ENCODE data around the gene CKLF.

CKLF gene

GRCh38 chr16:66574081-66574480 is 21.7 kb downstream of the CKLF start:
- no CpG with 5 or more reads among the region's 1 CpG for WGBS (ENCODE audit: insufficient coverage, insufficient read length)
- no peak overlapping the region for H3K27ac ChIP-seq (ENCODE audit: low read length)
- H3K4me3 ChIP-seq (ENCODE audit: low read length), result no peak overlapping the region
- no peaks in the 10 kb centered on the region for H3K9me3 ChIP-seq (ENCODE audit: control insufficient read depth, insufficient read depth, low read length)
- peaks cover 17% of the 10 kb centered on the region for H3K27me3 ChIP-seq (ENCODE audit: control insufficient read depth, insufficient read depth, low read length)
- no peaks in the 10 kb centered on the region for H3K36me3 ChIP-seq (ENCODE audit: control insufficient read depth, insufficient read depth, low read length)
- no peaks in the 10 kb centered on the region for H3K4me1 ChIP-seq (ENCODE audit: control insufficient read depth, insufficient read depth, low read length)
- no peak for DNase-seq (ENCODE audit: low read depth, low spot score)

- H3K4me1 ChIP-seq (ENCODE audit: control insufficient read depth, insufficient read depth, low read length), result no peaks in the 10 kb centered on the region
- no peak for DNase-seq (ENCODE audit: low read depth, low spot score)
These were observed 22.2 kb downstream of the CKLF start for GRCh38 chr16:66574531-66574930.

GRCh38 chr16:66575060-66575459 is 22.7 kb downstream of the CKLF start:
- Histone ChIP-seq H3K36me3 (ENCODE audit: control insufficient read depth, insufficient read depth, low read length) (no peaks in the 10 kb centered on the region), H3K4me1 (ENCODE audit: control insufficient read depth, insufficient read depth, low read length) (no peaks in the 10 kb centered on the region), H3K27me3 (ENCODE audit: control insufficient read depth, insufficient read depth, low read length) (peaks cover 26% of the 10 kb centered on the region), H3K4me3 (ENCODE audit: low read length) (no peak overlapping the region), H3K9me3 (ENCODE audit: control insufficient read depth, insufficient read depth, low read length) (no peaks in the 10 kb centered on the region), H3K27ac (ENCODE audit: low read length) (no peak overlapping the region)
- no CpG with 5 or more reads among the region's 3 CpGs for WGBS (ENCODE audit: insufficient coverage, insufficient read length)
- DNase-seq (ENCODE audit: low read depth, low spot score), result no peak

More at GRCh38 chr16:66574531-66574930, 22.2 kb downstream of the CKLF start:
- Histone ChIP-seq H3K4me3 (ENCODE audit: low read length) (no peak overlapping the region), H3K27me3 (ENCODE audit: control insufficient read depth, insufficient read depth, low read length) (peaks cover 22% of the 10 kb centered on the region), H3K36me3 (ENCODE audit: control insufficient read depth, insufficient read depth, low read length) (no peaks in the 10 kb centered on the region), H3K27ac (ENCODE audit: low read length) (no peak overlapping the region), H3K9me3 (ENCODE audit: control insufficient read depth, insufficient read depth, low read length) (no peaks in the 10 kb centered on the region)
- no CpG with 5 or more reads among the region's 3 CpGs for WGBS (ENCODE audit: insufficient coverage, insufficient read length)

DNA sequence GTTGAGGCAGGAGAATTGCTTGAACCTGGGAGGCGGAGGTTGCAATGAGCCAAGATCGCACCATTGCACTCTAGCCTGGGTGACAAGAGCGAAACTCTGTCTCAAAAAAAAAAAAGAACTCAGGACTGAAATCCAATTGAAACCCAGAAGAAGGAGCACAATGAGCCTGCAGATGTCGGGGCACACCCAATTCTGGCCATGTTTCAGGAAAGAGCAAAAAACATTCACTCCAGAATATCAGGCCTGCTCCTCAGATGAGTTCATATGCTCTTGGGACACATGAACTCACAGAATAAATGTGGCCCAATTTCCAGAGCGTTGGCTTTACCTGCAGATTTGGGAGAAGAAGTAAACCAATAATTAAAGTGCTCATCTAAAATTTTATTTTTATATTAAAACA is 23.9 kb downstream of the CKLF start:
- peaks cover 2% of the 10 kb centered on the region; the same call in 1 of the 2 replicates for H3K4me1 ChIP-seq (ENCODE audit: control insufficient read depth, insufficient read depth, low read length)
- no peak overlapping the region for H3K27ac ChIP-seq (ENCODE audit: low read length)
- no CpG with 5 or more reads among the region's 5 CpGs for WGBS (ENCODE audit: insufficient coverage, insufficient read length)
- no peak overlapping the region for H3K4me3 ChIP-seq (ENCODE audit: low read length)
- H3K27me3 ChIP-seq (ENCODE audit: control insufficient read depth, insufficient read depth, low read length), result peaks cover 27% of the 10 kb centered on the region
- H3K36me3 ChIP-seq (ENCODE audit: control insufficient read depth, insufficient read depth, low read length), result no peaks in the 10 kb centered on the region
- no peaks in the 10 kb centered on the region for H3K9me3 ChIP-seq (ENCODE audit: control insufficient read depth, insufficient read depth, low read length)
- no peak for DNase-seq (ENCODE audit: low read depth, low spot score)

DNA sequence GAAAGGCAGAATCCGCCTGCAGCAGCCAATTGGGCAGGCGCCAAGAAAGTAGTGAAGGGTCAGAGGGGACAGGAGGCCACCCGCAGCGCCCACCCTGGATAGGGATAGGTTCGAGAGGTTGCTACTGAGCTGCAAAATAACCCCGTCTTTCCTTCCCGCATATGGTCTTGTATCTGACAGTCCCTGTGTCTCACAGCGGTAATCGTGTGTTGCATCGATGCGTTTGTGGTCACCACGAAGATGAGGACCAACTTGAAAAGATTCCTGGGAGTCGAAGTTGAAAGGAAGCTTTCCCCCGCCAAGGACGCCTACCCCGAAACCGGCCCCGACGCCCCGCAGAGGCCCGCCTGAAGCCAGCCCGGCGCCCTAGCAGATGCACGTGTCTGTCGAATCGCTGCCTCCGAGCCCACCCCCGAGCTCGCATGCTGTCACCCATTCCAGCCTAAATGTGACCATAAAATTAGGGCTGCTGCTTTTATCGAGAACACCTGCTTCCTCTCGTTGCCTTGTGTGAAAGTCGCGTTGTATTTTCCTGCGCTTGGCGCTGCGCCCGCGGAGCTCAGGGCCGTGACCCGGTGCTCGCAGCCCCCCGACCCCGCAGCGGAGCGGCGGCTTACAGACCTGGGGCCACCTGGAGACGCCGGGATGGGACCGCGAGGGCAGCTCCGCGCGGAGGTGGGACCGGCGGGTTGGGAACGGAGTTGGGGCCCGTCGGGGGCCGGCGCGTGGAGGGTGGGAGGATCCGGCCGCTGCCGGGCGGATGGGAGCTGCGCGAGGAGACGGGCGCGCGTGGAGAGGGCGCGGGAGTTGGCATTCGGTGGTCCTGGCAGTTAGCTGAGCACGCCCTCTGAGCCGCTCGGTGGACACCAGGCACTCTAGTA is 26.5 kb downstream of the CKLF start, which contains the start of gene CMTM2:
TSS of gene CMTM2 (plus strand) at position 813 of the 881 bp plus-strand sequence. CDS start 145 bp downstream, outside the sequence.
- H3K27me3 ChIP-seq (ENCODE audit: control insufficient read depth, insufficient read depth, low read length), result peaks cover 27% of the 10 kb centered on the region
- DNase-seq (ENCODE audit: low read depth, low spot score), result no peak
- no peaks in the 10 kb centered on the region for H3K36me3 ChIP-seq (ENCODE audit: control insufficient read depth, insufficient read depth, low read length)
- H3K4me1 ChIP-seq (ENCODE audit: control insufficient read depth, insufficient read depth, low read length), result peaks cover 2% of the 10 kb centered on the region; the same call in 1 of the 2 replicates
- no peaks in the 10 kb centered on the region for H3K9me3 ChIP-seq (ENCODE audit: control insufficient read depth, insufficient read depth, low read length)
- H3K4me3 ChIP-seq (ENCODE audit: low read length), result peak within 1 kb of the TSS; percentile 25; the same call in 1 of the 2 replicates
- no CpG with 5 or more reads among the region's 77 CpGs for WGBS (ENCODE audit: insufficient coverage, insufficient read length)
- no peak within 1 kb of the TSS for H3K27ac ChIP-seq (ENCODE audit: low read length)

DNA sequence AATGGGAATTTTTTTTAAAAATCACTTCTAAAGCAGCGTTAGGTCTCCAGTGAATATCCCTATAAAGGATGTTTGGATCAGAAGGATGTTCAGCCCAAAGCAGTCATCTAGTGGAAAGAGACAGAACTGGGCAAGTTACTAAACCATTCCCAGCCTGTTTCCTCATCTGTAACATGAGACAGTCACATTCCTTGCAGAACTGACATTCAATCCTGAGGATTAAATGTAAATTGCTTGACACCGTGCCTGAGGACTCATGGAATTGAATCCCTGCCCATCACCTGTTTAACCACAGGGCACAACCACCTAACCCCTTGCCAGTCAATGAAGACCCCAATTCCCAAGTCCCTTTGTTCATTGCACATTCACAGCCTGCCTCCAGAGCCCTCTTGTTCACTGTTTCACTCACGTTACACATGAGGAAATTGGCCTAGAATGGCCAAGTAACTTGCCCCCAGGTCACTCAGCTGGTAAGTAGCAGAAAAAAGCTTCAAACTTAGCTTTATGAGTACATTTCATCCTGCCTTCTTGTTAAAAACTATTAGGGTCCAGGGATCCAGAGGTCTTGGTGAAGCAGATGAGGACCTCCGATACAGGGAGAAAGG is 28.3 kb downstream of the CKLF start:
- Histone ChIP-seq H3K4me1 (ENCODE audit: control insufficient read depth, insufficient read depth, low read length) (peaks cover 2% of the 10 kb centered on the region; the same call in 1 of the 2 replicates), H3K4me3 (ENCODE audit: low read length) (no peak overlapping the region), H3K27me3 (ENCODE audit: control insufficient read depth, insufficient read depth, low read length) (peaks cover 27% of the 10 kb centered on the region), H3K36me3 (ENCODE audit: control insufficient read depth, insufficient read depth, low read length) (no peaks in the 10 kb centered on the region), H3K9me3 (ENCODE audit: control insufficient read depth, insufficient read depth, low read length) (no peaks in the 10 kb centered on the region), H3K27ac (ENCODE audit: low read length) (no peak overlapping the region)
- WGBS (ENCODE audit: insufficient coverage, insufficient read length), result no CpG with 5 or more reads among the region's 4 CpGs
- no peak for DNase-seq (ENCODE audit: low read depth, low spot score)

DNA sequence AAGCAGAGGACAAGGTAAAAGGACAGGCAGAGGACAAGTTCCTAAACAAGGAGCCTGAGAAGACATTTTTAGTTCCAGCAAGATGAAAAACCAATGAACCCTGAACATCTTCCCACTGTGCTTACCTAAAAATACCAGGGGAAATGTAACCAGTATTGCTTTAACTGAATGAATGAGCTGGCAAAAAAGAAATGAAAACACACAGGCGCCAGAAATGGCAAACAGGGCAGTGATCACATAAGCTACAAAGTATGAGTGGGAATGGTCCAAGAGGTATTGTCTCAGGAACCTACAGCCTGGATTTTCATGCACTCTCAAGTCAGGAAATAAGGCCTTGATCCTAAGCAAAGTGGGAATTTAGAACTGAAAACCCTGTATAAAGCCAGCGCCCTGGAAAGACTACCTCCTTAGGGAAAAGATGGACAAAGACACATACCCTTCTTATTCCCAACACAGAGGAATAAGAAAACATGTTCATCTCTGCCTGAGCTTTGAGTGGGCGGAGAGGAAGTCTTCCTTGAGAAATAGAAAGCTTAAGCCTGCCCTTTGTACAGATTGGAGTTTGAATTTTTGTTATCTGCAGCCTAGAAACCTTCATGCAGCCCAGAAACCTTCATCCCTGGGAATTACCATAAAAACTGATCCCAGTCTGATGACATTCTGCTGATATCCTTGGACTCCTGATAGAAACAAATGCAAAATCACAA is 29.0 kb downstream of the CKLF start:
- peaks cover 2% of the 10 kb centered on the region; the same call in 1 of the 2 replicates for H3K4me1 ChIP-seq (ENCODE audit: control insufficient read depth, insufficient read depth, low read length)
- no peak overlapping the region for H3K27ac ChIP-seq (ENCODE audit: low read length)
- H3K4me3 ChIP-seq (ENCODE audit: low read length), result no peak overlapping the region
- WGBS (ENCODE audit: insufficient coverage, insufficient read length), result no CpG with 5 or more reads among the region's 3 CpGs
- no peaks in the 10 kb centered on the region for H3K36me3 ChIP-seq (ENCODE audit: control insufficient read depth, insufficient read depth, low read length)
- H3K27me3 ChIP-seq (ENCODE audit: control insufficient read depth, insufficient read depth, low read length), result peaks cover 27% of the 10 kb centered on the region
- H3K9me3 ChIP-seq (ENCODE audit: control insufficient read depth, insufficient read depth, low read length), result no peaks in the 10 kb centered on the region
- no peak for DNase-seq (ENCODE audit: low read depth, low spot score)

GRCh38 chr16:66585481-66586239 is 33.3 kb downstream of the CKLF start:
- no peaks in the 10 kb centered on the region for H3K36me3 ChIP-seq (ENCODE audit: control insufficient read depth, insufficient read depth, low read length)
- no peaks in the 10 kb centered on the region for H3K27me3 ChIP-seq (ENCODE audit: control insufficient read depth, insufficient read depth, low read length)
- no CpG with 5 or more reads among the region's 10 CpGs for WGBS (ENCODE audit: insufficient coverage, insufficient read length)
- no peak overlapping the region for H3K27ac ChIP-seq (ENCODE audit: low read length)
- peaks cover 2% of the 10 kb centered on the region; the same call in 1 of the 2 replicates for H3K4me1 ChIP-seq (ENCODE audit: control insufficient read depth, insufficient read depth, low read length)
- DNase-seq (ENCODE audit: low read depth, low spot score), result no peak
- no peak overlapping the region for H3K4me3 ChIP-seq (ENCODE audit: low read length)
- H3K9me3 ChIP-seq (ENCODE audit: control insufficient read depth, insufficient read depth, low read length), result no peaks in the 10 kb centered on the region

- Histone ChIP-seq H3K27ac (ENCODE audit: low read length) (no peak overlapping the region), H3K4me1 (ENCODE audit: control insufficient read depth, insufficient read depth, low read length) (no peaks in the 10 kb centered on the region), H3K36me3 (ENCODE audit: control insufficient read depth, insufficient read depth, low read length) (no peaks in the 10 kb centered on the region), H3K4me3 (ENCODE audit: low read length) (no peak overlapping the region), H3K9me3 (ENCODE audit: control insufficient read depth, insufficient read depth, low read length) (no peaks in the 10 kb centered on the region), H3K27me3 (ENCODE audit: control insufficient read depth, insufficient read depth, low read length) (no peaks in the 10 kb centered on the region)
- no peak for DNase-seq (ENCODE audit: low read depth, low spot score)
- WGBS (ENCODE audit: insufficient coverage, insufficient read length), result no CpG with 5 or more reads among the region's 7 CpGs
These were observed 35.7 kb downstream of the CKLF start for GRCh38 chr16:66587881-66588600.
